Activated naive CD4-positive, alpha-beta T cell treated with anti-CD3 and anti-CD28 coated beads, Interleukin-2, amount 50 U/mL, for 72 hours (primary cell): ENCODE data around the gene WIZ. TPM values are rescaled to one million over a fixed set of nuclear protein-coding genes. Genes with fewer than 3 reads are reported as not detected.
A peak's percentile ranks its signal among the peaks of the same experiment; 100 is the strongest.

Source experiments
- ATAC-seq, 2 donors: fragments of 150-1000 bp; cut with Tn5 transposase; 2 replicates each; pipeline ENCODE4 v1.10.0; 2021; ENCODE audit warnings: mild to moderate bottlenecking in 2 of 2, moderate library complexity in 2 of 2
- DNase-seq, 2 donors: peaks; one replicate each; pipeline ENCODE4 v3.0.0; 2021 to 2022; ENCODE audit warnings: low spot score in 2 of 2
- H3K27ac Mint-ChIP-seq, 2 donors: one replicate each; pipeline ENCODE4 v1.8.0; 2022; ENCODE audit warnings: mild to moderate bottlenecking in 2 of 2, mixed read lengths in 2 of 2
- H3K36me3 Mint-ChIP-seq, 2 donors: one replicate each; pipeline ENCODE4 v1.8.0; 2022; ENCODE audit warnings: mixed read lengths in 2 of 2
- H3K9me3 Mint-ChIP-seq, 2 donors: one replicate each; pipeline ENCODE4 v1.8.0; 2022; ENCODE audit warnings: mixed read lengths in 2 of 2
- total RNA-seq, 2 donors: library from RNA; stranded (reverse); gene quantifications; one replicate each; pipeline ENCODE4 v1.2.3, GENCODE V29; 2022

The WIZ gene
- total RNA-seq, 2 donors from 2014 or later: 18.4 to 19.8 TPM

DNA sequence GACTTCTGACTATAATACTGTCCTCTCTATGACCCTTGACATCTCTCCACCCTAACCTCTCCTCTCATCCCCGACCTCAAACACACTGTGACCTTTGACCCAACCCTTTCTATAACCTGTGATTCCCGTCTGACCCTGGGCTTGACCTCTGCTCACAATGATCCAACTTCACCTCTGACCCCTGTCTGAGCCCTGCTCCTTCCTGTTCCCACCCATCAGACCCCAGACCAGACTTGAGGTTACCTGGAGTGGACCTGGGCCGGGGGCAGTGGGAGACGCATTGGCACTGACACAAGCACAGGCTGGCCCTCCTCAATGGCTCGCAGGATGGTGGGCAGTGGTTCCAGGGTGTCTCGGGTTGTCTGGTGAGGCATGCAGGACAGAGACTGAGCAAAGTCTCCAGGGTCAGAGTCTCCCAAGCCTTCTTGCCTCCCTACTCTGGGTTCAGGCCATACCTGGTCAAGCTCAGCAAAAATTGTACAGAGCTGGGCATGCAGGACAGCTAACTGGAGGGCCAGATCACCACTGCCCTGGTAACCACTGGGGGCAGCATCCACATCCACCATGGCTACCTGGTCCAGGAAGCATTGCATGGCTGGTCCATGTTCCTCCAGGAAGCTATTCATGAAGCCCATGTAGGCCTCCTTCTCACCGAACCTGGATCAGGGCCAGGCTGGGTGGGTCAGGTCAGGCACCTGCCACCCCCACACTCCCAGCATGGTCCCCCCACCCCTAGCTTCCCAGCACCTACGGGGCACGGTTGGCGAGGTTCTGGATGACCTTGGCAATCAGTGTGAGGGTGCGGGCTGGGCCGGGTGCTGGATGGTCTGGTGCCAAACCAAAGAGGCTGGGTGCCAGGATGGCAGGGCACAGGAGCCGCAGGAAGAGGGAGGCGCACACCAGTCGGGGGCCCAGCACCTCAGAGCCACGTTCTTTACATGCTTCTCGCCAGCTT lies 4.4 kb upstream of the WIZ start:
- ATAC-seq: no peak
- Mint-ChIP-seq H3K36me3 (peaks cover 8 to 43% of the 10 kb centered on the region in 2 donors), H3K27ac (peak overlapping the region; percentile 10 to 11), H3K9me3 (no peaks in the 10 kb centered on the region)
- DNase-seq: no peak

DNA sequence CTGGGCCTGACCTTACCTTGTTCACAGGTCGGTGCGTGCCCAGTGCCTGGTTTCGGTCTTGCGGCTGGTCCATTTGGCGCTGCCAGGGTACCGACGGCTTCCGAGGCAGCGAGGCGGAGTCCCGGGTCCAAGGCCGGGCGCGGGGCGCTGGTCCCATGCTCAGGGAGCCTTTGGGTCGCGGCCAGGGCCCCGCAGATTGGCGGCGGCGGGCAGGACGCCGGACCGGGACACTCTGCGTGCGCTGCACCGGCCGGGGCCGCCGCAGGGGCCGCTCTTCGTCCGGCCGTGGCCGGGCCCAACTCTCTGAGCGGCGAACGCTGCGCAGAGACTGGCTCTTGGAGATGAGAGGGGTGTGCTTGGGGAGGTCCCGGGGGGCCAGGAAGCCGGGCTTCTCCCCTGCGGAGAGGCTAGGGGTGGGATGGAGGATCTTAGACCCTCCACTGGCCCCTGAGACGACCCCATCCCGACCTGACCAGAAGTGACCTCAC lies 3.4 kb upstream of the WIZ start:
- H3K9me3 Mint-ChIP-seq: no peaks in the 10 kb centered on the region
- ATAC-seq (no peak), DNase-seq (no peak)
- H3K27ac Mint-ChIP-seq: peak overlapping the region; percentile 11 to 70
- peaks cover 8 to 42% of the 10 kb centered on the region in 2 donors for H3K36me3 Mint-ChIP-seq

DNA sequence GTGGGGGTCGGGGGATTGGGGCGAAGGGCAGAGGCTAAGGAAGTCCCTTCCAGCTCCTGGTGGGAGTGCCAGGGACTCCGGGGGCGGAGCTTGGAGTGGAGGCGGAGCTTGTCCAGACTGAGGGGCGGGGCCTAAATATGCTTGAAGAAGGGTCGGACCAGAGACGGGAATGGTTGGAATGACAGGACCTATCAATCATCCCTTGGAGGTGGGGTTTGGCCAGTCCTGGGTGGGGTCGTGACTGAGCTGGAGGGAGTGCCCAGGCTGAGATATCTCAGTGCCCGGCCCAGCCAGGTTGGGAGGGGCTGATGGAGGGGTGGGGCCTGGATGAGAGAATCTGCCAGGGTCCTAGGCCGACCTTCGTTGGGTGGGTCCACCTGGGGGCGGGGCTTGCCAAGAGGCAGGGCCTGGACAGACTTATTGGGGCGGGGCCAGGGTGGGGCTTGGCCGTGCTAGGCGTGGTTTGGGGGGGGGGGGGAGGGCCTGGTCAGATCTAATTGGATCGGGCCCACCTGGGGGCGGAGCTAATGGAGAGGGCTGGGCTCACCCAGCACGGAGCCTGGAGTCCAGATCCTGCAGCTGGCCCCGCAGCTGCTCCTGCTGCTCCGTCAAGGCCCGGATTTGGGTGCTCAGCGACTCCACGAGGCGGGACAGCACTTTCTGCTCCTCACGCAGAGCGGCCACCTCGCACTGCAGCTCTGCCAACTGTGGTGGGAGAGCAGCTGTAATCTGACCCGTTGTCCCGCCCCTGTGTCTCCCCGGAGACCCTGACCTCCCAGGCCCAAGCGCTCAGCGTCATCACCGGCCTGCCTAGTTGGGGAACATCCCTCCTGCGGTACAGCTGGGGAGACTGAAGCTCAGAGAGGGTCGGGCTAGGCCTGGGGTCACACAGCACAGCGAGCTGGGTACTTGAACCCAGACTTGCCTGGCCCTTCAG lies 2.6 kb upstream of the WIZ start:
- DNase-seq (no peak), ATAC-seq (no peak)
- Mint-ChIP-seq H3K27ac (no peak overlapping the region), H3K9me3 (no peaks in the 10 kb centered on the region), H3K36me3 (peaks cover 8 to 36% of the 10 kb centered on the region in 2 donors)

DNA sequence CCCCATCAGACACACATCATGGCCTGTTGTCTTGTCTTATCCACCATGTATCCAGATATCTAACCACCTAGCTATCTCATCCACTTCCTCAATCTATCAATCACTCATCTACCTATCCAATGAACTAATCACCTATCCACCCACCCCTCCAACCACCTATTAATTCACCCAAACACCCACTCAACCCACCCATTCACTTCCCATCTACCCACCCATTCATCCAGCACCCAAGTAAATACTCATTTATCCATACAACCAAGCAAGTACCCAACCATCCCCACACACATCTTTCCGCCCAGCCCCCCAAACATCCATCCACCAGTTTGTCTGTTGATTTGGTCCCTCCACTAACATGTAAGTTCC lies 753 bp upstream of the WIZ start:
- ATAC-seq (no peak), DNase-seq (no peak)
- Mint-ChIP-seq H3K27ac (peak overlapping the region; percentile 12 to 86), H3K9me3 (no peaks in the 10 kb centered on the region), H3K36me3 (peaks cover 8 to 30% of the 10 kb centered on the region in 2 donors)

DNA sequence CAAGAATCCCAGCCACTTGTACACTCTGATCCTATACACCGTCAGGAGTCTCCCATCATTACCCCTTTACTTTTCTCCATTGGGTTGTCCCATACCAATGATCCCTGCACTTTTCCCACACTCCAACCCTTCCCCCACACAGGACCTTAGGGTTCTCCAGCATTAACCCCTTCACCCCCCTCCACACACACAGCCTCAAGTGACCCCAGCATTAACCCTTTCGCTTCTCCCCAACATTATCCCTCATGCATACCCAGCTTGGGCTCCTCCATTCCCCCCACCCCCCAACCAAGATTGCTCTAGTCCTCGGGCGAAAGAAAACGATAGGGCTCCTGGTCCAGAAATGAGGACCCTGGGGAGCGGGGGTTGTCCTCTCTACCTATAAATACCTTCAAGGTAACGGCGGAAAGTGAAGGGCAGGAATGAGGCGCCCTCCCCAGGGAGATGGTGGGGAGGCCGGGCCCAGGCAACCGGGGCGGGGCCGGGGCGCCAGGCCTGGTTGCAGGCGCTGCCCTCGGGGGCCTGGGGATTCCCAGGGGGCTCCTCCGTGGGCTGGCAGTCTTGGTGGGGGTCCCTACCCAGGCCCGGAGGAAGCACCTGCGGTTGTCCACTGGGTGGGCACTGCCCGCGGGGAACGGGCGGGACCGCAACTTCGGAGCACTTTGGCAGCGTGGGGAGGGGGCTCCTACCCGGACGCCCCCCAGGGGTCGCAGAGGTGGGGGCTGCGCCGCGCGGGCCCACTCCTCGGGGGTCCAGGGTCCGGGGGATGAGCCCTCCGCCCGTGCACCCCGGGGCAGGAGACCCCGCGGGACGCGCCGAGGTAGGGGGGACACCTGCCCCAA lies 757 bp downstream of the WIZ start:
- ATAC-seq: no peak
- H3K27ac Mint-ChIP-seq: peak overlapping the region; percentile 2 to 13

DNA sequence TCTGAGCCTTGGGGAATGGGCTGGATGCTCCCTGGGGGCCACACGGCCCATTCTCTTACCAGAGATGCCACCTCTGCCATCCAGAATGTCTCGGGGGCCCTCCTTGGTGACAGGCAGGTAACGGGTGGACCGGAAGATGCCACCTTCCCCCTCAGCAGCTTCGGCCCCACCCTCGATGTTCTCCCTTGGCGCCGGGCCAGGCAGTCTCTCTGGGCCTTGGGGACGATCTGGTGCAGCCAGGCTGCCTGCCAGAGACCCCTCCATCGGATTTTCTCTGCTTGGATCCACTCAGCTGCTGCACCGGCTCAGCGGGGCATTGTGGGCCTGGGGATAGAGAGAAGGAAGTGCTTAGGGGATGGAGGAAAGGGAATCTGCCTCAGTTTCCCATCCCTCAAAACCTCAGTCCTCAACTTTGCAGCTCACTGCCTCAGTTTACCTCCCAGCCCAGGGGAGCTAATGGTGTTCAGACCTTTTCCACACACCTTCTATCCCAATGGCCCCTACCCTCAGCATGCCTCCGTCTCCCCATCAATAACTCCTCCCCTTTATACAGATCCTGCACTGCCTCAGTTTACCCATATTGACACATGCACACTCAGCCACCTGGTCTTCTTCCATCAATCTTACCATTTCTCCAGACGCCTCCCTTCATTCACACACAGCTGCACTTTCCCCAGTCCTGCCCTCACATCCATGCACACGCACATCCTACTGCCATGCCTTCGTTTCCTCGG lies 1.5 kb downstream of the WIZ start:
- peak overlapping the region; percentile 2 to 13 for H3K27ac Mint-ChIP-seq
- no peaks in the 10 kb centered on the region for H3K9me3 Mint-ChIP-seq
- H3K36me3 Mint-ChIP-seq: peaks cover 0 to 15% of the 10 kb centered on the region in 2 donors
- DNase-seq (no peak), ATAC-seq (no peak)

More for the DNA sequence above, 757 bp downstream of the WIZ start:
- H3K9me3 Mint-ChIP-seq: no peaks in the 10 kb centered on the region
- H3K36me3 Mint-ChIP-seq: peaks cover 6 to 21% of the 10 kb centered on the region in 2 donors
- DNase-seq: no peak

DNA sequence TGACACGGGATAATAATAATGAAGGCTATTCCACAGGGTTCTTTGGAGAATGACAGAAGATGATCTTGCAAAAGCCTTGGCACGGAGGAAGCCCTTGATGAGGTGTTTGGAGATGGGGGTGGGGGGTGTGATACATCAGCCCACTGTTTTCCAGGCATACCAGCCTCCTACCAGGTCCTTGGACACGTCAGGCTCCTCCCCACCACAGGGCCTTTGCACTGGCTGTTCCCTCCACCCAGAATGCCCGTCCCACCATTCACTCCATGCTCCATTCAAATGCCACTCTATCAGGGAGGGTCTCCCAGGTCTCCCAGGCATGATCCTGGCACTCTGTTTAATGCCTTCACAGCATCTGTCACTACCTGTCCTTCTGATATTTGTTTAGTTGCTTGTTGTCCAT lies 2.7 kb downstream of the WIZ start:
- ATAC-seq (no peak), DNase-seq (no peak)
- Mint-ChIP-seq H3K36me3 (peaks cover 0 to 15% of the 10 kb centered on the region in 2 donors), H3K9me3 (no peaks in the 10 kb centered on the region), H3K27ac (no peak overlapping the region)

DNA sequence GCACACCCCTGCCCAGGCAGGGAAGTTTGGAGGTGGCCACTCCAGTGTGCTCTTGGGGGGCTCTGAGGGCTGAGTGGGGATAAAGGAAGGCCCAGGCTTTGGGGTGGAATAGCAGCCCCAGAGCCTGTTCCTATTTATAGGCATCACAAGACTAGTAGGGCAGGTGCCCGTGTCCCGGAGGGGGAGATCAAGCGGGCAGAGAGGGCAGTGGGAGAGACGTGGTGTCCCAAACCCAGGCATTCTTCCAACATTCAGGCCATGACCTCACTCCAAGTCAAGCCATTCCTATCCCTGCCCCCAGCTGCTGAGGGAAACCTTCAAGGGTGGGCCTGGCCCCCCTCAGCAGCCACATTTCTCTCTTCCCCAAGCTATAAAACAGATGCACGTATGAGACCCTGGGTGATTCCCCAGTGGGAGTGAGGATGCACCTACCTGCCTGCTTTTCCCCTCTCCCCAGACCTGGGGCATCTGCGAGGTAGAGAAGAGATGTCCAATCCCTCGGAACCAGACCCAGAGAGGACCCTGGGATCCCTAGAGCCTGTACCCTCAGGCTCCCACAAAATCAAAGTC lies 3.9 kb downstream of the WIZ start:
- ATAC-seq: no peak
- Mint-ChIP-seq H3K9me3 (no peaks in the 10 kb centered on the region), H3K36me3 (peaks cover 0 to 8% of the 10 kb centered on the region in 2 donors), H3K27ac (no peak overlapping the region)
- no peak for DNase-seq

DNA sequence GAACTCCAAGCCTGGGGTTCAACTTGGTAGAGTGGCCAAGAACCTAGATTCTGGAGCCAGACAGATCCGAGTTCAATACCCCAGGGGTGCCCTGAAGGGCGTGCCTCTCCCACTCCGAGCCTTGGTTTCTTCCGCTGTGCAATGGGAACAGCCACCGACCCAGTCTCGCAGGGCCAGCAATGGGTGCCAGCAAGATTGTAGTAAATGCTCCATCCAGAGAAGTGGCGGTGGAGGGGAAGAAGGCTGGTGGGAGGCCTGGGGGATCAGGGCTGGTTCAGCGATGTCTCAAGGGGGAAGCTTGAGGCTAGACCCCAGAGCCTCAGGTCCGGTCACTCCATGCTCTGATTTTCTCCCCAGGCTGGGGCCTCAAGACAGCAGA lies 4.5 kb downstream of the WIZ start:
- no peak for DNase-seq
- Mint-ChIP-seq H3K9me3 (no peaks in the 10 kb centered on the region), H3K27ac (no peak overlapping the region), H3K36me3 (peaks cover 0 to under 1% of the 10 kb centered on the region in 2 donors)
- no peak for ATAC-seq

DNA sequence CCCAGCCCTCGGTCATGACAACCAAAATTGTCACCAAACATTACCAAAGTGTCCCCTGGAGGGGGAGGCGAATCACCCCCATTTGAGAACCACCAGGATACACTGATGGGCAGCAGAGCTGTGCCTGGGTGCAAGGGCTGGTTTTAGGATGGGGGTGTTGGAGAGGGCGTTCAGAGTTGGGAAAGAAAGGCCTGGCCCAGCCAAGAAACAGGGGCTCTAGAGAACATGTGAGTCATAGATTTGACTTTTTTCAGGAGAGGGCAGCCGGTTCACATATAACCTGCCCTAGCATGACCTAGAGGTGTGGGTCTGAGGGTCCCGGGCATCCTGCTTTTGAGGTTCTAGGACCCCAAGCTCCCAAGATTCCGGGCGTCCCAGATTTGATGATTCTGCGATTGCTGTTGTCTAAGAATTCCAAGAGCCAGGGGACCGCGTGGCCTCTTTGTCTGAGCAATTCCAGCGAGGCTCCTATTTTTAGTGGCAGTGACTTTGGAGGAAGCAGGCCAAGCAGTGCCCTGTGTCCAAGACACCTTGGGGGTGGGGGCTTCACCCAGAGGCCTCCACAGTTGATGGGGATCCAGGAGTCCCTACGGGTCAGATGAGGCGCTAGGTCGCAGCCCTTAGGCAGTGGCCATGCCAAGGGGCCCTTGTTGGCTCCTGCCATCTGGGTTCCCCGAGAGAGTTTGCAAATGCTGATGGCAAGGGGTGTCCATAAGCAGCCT lies 5.1 kb downstream of the WIZ start:
- ATAC-seq: no peak

DNA sequence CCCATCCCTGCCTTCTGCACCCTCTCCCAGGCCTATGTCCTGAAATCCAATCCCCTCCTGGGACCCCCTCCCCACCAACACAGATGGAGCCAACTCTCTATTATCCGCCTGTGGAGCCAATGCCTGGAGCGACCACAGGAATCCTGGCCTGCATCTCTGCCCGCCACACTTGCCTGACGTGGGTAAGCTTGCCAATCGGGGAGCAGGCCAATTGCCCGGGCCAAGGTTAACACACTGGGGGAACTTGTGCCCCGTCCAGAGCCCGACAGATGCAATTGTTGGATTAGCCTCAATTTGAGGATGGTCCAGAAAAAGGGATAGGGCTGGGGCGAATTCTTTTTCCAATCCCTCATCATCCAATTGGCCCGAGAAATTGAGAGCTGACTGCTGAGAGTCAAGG lies 5.9 kb downstream of the WIZ start:
- Mint-ChIP-seq H3K27ac (no peak overlapping the region), H3K9me3 (no peaks in the 10 kb centered on the region), H3K36me3 (no peaks in the 10 kb centered on the region)
- no peak for DNase-seq
- no peak for ATAC-seq

More for the DNA sequence above, 5.1 kb downstream of the WIZ start:
- Mint-ChIP-seq H3K27ac (no peak overlapping the region), H3K9me3 (no peaks in the 10 kb centered on the region), H3K36me3 (no peaks in the 10 kb centered on the region)
- no peak for DNase-seq

DNA sequence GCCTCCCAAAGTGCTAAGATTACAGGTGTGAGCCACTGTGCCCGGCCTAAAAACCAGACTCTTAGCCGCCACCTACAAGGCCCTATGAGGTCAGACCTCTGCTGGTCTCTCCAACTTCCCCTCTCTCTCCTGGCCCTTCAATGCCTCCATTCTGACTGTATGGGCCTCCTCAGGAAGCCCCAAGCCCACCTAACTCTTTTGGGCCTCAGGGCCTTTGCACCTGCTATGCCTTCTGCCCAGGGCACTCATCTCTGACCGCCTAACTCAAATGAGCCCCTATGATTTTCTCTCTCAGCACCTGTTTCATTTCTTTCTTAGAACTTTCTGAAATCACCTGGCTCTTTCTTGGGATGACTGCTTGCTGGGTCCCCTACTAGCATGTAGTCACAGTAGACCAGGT lies 6.4 kb downstream of the WIZ start:
- no peak overlapping the region for H3K27ac Mint-ChIP-seq
- DNase-seq (no peak), ATAC-seq (no peak)
- H3K36me3 Mint-ChIP-seq: no peaks in the 10 kb centered on the region
- no peaks in the 10 kb centered on the region for H3K9me3 Mint-ChIP-seq

DNA sequence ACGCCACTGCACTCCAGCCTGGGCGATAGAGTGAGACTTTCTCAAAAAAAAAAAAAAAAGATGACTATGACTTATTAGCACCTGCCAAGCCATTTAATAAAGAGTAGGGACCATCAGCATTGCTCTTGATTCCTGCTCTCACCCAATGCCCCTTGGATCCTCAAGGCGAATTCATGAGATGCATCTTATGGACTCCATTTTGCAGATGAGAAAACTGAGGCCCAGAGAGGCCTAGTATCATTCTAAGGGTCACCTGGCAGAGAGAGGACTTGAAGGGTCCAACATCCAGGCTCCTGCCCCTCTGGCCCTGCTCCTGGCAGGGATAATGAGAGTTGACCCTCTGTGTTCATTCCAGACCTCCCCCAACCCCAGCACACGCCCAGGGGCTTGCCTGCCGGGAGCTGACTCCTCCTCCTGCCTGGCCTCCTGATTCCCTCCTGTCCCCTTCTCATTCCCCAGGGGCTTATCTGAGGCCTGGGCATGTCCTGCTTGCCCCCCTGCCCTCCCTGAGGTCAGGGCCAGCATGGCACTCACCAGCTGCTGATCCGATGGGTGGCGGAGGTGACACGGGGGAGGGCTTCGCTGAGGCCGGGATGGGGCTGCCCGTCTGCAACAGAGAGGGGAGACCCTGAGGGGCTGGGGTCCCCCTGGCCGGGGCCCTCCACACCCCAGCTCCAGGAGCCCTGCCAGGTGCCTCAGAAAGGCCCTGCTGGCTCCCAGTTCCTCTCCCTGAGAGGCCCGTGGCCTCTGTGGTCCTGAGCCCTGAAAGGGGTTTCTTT lies 7.4 kb downstream of the WIZ start:
- ATAC-seq: no peak
- no peak overlapping the region for H3K27ac Mint-ChIP-seq
- DNase-seq: no peak
- H3K9me3 Mint-ChIP-seq: no peaks in the 10 kb centered on the region
- H3K36me3 Mint-ChIP-seq: no peaks in the 10 kb centered on the region

DNA sequence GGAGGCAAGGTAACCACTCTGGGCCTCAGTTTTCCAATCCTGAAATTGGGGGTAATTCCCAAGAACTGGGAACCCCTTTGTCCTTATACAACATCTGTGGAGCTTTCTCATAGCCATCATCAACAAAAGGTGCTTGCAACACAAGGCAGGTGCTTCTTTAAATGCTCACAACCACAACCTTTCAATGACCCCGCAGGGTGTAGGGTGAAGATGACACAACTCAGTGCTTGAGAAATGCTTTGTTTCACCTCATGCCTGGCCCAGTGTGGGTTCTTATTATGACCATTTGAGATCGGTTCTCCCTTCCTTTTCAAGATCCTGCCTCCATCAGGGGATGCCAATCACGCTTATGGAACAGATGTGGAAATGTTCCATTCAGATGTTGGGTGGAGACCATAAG lies 8.4 kb downstream of the WIZ start:
- Mint-ChIP-seq H3K9me3 (no peaks in the 10 kb centered on the region), H3K36me3 (no peaks in the 10 kb centered on the region), H3K27ac (no peak overlapping the region)
- no peak for DNase-seq
- no peak for ATAC-seq
